KMS-11 (cell line): Measurements from ENCODE around the gene ZNF646.

Experiments used
- H2AFZ ChIP-seq: fragments of 200-600 bp; sonication (generic); 2 replicates; pipeline ENCODE4 v1.6.1; 2016; ENCODE audit warnings: antibody characterized with exemption, mixed run types, low read depth
- H3K27ac ChIP-seq: fragments of 200-600 bp; sonication (generic); 2 replicates; pipeline ENCODE4 v1.6.1; 2016; ENCODE audit warnings: mild to moderate bottlenecking, mixed run types
- H3K27me3 ChIP-seq: fragments of 200-600 bp; sonication (generic); 2 replicates; pipeline ENCODE4 v1.6.1; 2017; ENCODE audit warnings: mild to moderate bottlenecking, low read depth, mixed run types, moderate library complexity; ENCODE audit not compliant: insufficient read depth
- H3K36me3 ChIP-seq: fragments of 200-600 bp; sonication (generic); 2 replicates; pipeline ENCODE4 v1.6.1; 2017; ENCODE audit warnings: mild to moderate bottlenecking, mixed run types; ENCODE audit not compliant: insufficient read depth
- H3K4me1 ChIP-seq: fragments of 200-600 bp; sonication (generic); 2 replicates; pipeline ENCODE4 v1.6.1; 2016; ENCODE audit warnings: mild to moderate bottlenecking, low read depth, mixed run types; ENCODE audit not compliant: poor library complexity, severe bottlenecking
- H3K4me2 ChIP-seq: fragments of 200-600 bp; sonication (generic); 2 replicates; pipeline ENCODE4 v1.7.0; 2016; ENCODE audit warnings: mild to moderate bottlenecking, mixed run types
- H3K4me3 ChIP-seq: fragments of 200-600 bp; sonication (generic); IDR thresholded peaks from 2 replicates; pipeline ENCODE4 v1.6.1; 2017; ENCODE audit warnings: low read depth, low read length, mixed read lengths; ENCODE audit not compliant: insufficient read depth
- H3K79me2 ChIP-seq: fragments of 200-600 bp; sonication (generic); 2 replicates; pipeline ENCODE4 v1.6.1; 2016; ENCODE audit warnings: low read depth, mixed run types; ENCODE audit not compliant: insufficient read depth
- H3K9ac ChIP-seq: fragments of 200-600 bp; sonication (generic); 2 replicates; pipeline ENCODE4 v1.6.1; 2016; ENCODE audit warnings: mild to moderate bottlenecking, mixed run types
- H4K20me1 ChIP-seq: fragments of 200-600 bp; sonication (generic); 2 replicates; pipeline ENCODE4 v1.6.1; 2016; ENCODE audit warnings: mild to moderate bottlenecking, mixed run types; ENCODE audit not compliant: insufficient read depth
- TF ChIP-seq, protein P1 (sequence below): fragments of 200-600 bp; sonication (generic); conservative IDR thresholded peaks from 2 replicates; pipeline ENCODE4 v1.6.1; 2017; ENCODE audit warnings: low read depth, mild to moderate bottlenecking, antibody characterized with exemption, low read length, moderate library complexity, mixed read lengths

The ZNF646 gene

GRCh38 chr16:31089199-31089598, 15.0 kb downstream of the ZNF646 start:
- Histone ChIP-seq H3K9ac (no peak overlapping the region), H3K27me3 (no peaks in the 10 kb centered on the region), H2AFZ (no peak overlapping the region), H3K36me3 (no peaks in the 10 kb centered on the region), H3K79me2 (peaks cover 19% of the 10 kb centered on the region; the same call in 1 of the 2 replicates), H3K4me1 (peaks cover 6% of the 10 kb centered on the region), H3K27ac (no peak overlapping the region), H3K4me3 (no peak overlapping the region), H4K20me1 (no peaks in the 10 kb centered on the region), H3K4me2 (no peak overlapping the region)
- TF ChIP-seq, protein P1, sequence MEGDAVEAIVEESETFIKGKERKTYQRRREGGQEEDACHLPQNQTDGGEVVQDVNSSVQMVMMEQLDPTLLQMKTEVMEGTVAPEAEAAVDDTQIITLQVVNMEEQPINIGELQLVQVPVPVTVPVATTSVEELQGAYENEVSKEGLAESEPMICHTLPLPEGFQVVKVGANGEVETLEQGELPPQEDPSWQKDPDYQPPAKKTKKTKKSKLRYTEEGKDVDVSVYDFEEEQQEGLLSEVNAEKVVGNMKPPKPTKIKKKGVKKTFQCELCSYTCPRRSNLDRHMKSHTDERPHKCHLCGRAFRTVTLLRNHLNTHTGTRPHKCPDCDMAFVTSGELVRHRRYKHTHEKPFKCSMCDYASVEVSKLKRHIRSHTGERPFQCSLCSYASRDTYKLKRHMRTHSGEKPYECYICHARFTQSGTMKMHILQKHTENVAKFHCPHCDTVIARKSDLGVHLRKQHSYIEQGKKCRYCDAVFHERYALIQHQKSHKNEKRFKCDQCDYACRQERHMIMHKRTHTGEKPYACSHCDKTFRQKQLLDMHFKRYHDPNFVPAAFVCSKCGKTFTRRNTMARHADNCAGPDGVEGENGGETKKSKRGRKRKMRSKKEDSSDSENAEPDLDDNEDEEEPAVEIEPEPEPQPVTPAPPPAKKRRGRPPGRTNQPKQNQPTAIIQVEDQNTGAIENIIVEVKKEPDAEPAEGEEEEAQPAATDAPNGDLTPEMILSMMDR, result no peak

DNA sequence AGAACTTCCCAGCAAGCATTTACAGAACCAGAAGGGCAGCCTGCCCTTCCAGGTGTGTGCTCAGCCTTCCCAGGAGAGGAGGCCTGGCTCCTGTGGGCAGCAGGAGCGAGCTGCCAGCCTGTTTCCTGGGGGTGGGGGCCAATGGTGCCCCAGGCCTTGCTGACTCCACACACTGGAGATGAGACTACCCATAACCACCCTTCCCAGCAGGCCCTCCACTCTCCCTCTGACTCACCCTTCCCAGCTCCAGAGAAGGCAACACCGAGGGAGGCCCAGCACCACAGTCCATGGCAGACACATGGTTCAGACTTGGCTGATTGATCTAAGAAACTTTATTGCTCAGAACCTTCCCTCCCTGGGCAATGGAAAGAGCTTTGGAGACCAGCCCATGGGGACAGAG, 16.3 kb downstream of the ZNF646 start:
- Histone ChIP-seq H2AFZ (no peak overlapping the region), H3K4me3 (no peak overlapping the region), H3K4me1 (peaks cover 12% of the 10 kb centered on the region), H3K27me3 (no peaks in the 10 kb centered on the region), H4K20me1 (no peaks in the 10 kb centered on the region), H3K79me2 (peaks cover 21% of the 10 kb centered on the region; the same call in 1 of the 2 replicates), H3K27ac (no peak overlapping the region), H3K4me2 (no peak overlapping the region), H3K36me3 (no peaks in the 10 kb centered on the region), H3K9ac (no peak overlapping the region)
- TF ChIP-seq, protein P1, result no peak

- Histone ChIP-seq H3K4me1 (peaks cover 21% of the 10 kb centered on the region), H3K27ac (no peak overlapping the region), H3K9ac (no peak overlapping the region), H3K4me3 (no peak overlapping the region), H3K4me2 (no peak overlapping the region), H4K20me1 (no peaks in the 10 kb centered on the region), H3K27me3 (no peaks in the 10 kb centered on the region), H2AFZ (no peak overlapping the region), H3K36me3 (no peaks in the 10 kb centered on the region), H3K79me2 (peaks cover 21% of the 10 kb centered on the region; the same call in 1 of the 2 replicates)
- TF ChIP-seq, protein P1, result no peak
Observed at GRCh38 chr16:31092330-31092729, 18.1 kb downstream of the ZNF646 start.

DNA sequence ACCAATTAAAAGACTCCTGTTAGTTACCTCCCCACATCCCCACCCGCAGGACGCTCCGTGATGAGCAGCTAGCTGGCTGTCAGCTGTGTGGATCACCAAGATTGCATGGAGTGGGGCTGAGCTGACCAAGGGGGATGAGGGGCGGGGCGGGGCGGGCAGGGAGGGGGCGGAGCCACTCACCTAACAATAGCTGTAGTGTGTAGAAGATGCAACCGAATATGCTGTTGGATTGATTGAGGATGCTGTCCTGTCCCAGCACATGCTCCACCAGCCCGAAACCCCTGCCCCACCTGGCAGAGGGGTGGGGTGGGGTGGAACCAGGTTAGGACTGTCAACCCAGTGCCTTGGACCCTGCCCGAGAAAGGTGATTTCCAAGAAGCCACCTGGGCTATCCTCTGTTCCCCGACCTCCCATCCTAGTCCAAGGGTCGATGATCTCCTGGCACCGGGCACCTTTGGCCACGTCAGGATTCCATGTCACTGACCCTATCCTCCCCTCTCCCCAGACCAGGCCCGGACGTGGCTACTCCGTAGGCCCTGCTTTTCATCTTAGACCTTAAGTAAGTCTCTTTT, 19.0 kb downstream of the ZNF646 start:
- no peak overlapping the region for H3K4me3 ChIP-seq
- no peaks in the 10 kb centered on the region for H3K27me3 ChIP-seq
- peaks cover 21% of the 10 kb centered on the region; the same call in 1 of the 2 replicates for H3K79me2 ChIP-seq
- H3K36me3 ChIP-seq, result no peaks in the 10 kb centered on the region
- TF ChIP-seq, protein P1, result no peak
- H3K4me1 ChIP-seq, result peaks cover 21% of the 10 kb centered on the region
- no peaks in the 10 kb centered on the region for H4K20me1 ChIP-seq
- no peak overlapping the region for H2AFZ ChIP-seq
- H3K27ac ChIP-seq, result no peak overlapping the region
- peak overlapping the region; percentile 88 for H3K4me2 ChIP-seq
- no peak overlapping the region for H3K9ac ChIP-seq
